Vagina (tissue), 2 donors: ENCODE data around the gene MEG3. TPM values are rescaled to one million over a fixed set of nuclear protein-coding genes. Genes with fewer than 3 reads are reported as not detected.

Experiments
- DNase-seq, 2 donors: peaks; one replicate each; pipeline ENCODE4 v3.0.0-alpha.2; 2017; ENCODE audit errors: extremely low spot score in 2 of 2
- H3K27ac ChIP-seq: fragments of 200-600 bp; sonication (generic); one replicate; pipeline ENCODE4 v1.5.1; 2019
- H3K27me3 ChIP-seq: fragments of 200-600 bp; sonication (generic); one replicate; pipeline ENCODE4 v1.5.1; 2019
- H3K36me3 ChIP-seq, 2 donors: fragments of 200-600 bp; sonication (generic); one replicate each; pipeline ENCODE4 v1.5.1; 2017 to 2019
- H3K4me1 ChIP-seq: fragments of 200-600 bp; sonication (generic); one replicate; pipeline ENCODE4 v1.5.1; 2019
- H3K4me3 ChIP-seq, 2 donors: fragments of 200-600 bp; sonication (generic); 1 replicate in 1 of 2; 2 replicates in 1 of 2; pipeline ENCODE4 v1.5.1; 2016 to 2019
- H3K9me3 ChIP-seq: fragments of 200-600 bp; sonication (generic); one replicate; pipeline ENCODE4 v1.5.1; 2019
- CTCF ChIP-seq, 3 experiments: fragments of 450-650 bp in 2 of 3; fragments of 200-600 bp in 1 of 3; sonication (generic) in 1 of 3; IDR thresholded peaks; one replicate each; pipeline ENCODE4 v1.5.1; 2017 to 2019; ENCODE audit warnings: antibody characterized with exemption in 3 of 3, mild to moderate bottlenecking in 2 of 3, moderate library complexity in 2 of 3
- POLR2A ChIP-seq, 2 donors: fragments of 450-650 bp; IDR thresholded peaks; one replicate each; pipeline ENCODE4 v1.6.1; 2017; ENCODE audit warnings: antibody characterized with exemption in 2 of 2, mild to moderate bottlenecking in 2 of 2, moderate library complexity in 2 of 2
- POLR2AphosphoS5 ChIP-seq, 2 donors: sonication (generic); formaldehyde crosslinking; IDR thresholded peaks; one replicate each; pipeline ENCODE4 v1.9.0; 2017; ENCODE audit warnings: antibody characterized with exemption in 2 of 2, mild to moderate bottlenecking in 2 of 2, low read depth in 1 of 2; ENCODE audit not compliant: insufficient read depth in 1 of 2
- intact Hi-C: fragments of 100-400 bp; cut with DNase I; formaldehyde crosslinking; loops from one replicate; pipeline ENCODE4 v1.15.1; 2023
- total RNA-seq: library from RNA; depleted of rRNA; stranded (reverse); fragments of >200 nt; gene quantifications from one replicate; pipeline ENCODE4 v1.2.3, GENCODE V29; 2016

Gene MEG3
- total RNA-seq, 1 donor from 2014 or later, result 126 TPM

- intact Hi-C loops, result no loop called here
- TF ChIP-seq CTCF (IDR thresholded peaks at IDR 0.05) (no peak), POLR2AphosphoS5 (IDR thresholded peaks at IDR 0.05; ENCODE audit: insufficient read depth in 1 of 2, low read depth in 1 of 2) (no peak), POLR2A (IDR thresholded peaks at IDR 0.05) (no peak)
- H3K9me3 ChIP-seq, result no peaks in the 10 kb centered on the region
- H3K27me3 ChIP-seq, result no peaks in the 10 kb centered on the region
- no peak for DNase-seq
- H3K36me3 ChIP-seq, result no peaks in the 10 kb centered on the region
- no peak overlapping the region for H3K4me3 ChIP-seq
- H3K4me1 ChIP-seq, result peaks cover 26% of the 10 kb centered on the region
- peak overlapping the region; percentile 48 for H3K27ac ChIP-seq
Observed at GRCh38 chr14:100898465-100898864, 72.5 kb downstream of the MEG3 start.

- peak in 1 of 2 donors; percentile 84 for DNase-seq
- Histone ChIP-seq H3K4me1 (peaks cover 26% of the 10 kb centered on the region), H3K4me3 (no peak overlapping the region), H3K27ac (peak overlapping the region; percentile 48), H3K27me3 (no peaks in the 10 kb centered on the region), H3K9me3 (no peaks in the 10 kb centered on the region), H3K36me3 (no peaks in the 10 kb centered on the region)
- intact Hi-C loops, result no loop called here
- no peak for TF ChIP-seq CTCF (IDR thresholded peaks at IDR 0.05)
- TF ChIP-seq POLR2A (IDR thresholded peaks at IDR 0.05), result no peak
- no peak for TF ChIP-seq POLR2AphosphoS5 (IDR thresholded peaks at IDR 0.05; ENCODE audit: insufficient read depth in 1 of 2, low read depth in 1 of 2)
Observed at GRCh38 chr14:100898935-100899883, 73.3 kb downstream of the MEG3 start.

DNA sequence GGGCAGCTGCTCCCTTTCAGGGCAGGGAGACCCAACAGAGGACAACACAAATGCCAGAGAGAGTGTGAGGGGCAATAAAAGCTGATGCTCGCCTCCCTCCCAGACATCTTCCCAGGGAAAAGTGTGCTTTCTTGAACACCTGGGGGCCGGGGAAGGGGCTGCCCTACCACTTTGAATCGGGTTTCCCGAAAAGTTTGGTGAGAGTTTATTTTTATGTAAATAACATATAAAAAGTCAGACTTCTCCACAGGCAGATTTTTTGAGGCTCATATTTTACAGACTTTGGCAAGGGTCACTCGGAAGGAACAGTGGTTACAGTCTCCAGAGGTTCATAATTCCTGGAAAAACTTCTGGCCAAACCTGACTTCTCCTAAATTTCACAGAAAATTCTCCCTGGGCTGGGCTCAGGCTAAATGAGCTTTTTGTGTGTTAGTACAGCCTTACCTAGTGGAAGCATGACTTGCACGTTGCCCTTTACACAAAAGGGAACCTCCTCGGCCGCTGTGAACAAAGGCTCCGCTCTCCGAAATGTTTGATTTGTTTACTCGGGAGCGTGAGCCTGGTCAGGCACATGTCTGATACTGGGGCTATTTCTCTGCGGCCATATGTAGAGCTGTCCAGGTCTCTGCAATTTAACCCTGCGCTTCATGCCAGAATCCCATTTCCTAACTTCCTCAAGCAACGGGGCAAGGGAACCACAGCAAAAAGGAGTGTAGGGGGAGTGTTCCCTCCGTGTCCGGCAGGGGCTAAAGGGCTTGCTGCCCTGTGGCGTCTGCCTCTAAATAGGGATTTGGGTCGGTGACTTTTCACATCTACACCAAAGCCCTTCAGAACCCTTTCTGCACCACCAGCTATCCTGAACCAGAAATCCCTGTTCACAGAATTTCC, 74.2 kb downstream of the MEG3 start:
- Histone ChIP-seq H3K27me3 (no peaks in the 10 kb centered on the region), H3K4me3 (no peak overlapping the region), H3K36me3 (no peaks in the 10 kb centered on the region), H3K9me3 (no peaks in the 10 kb centered on the region), H3K27ac (peak overlapping the region; percentile 48), H3K4me1 (peaks cover 26% of the 10 kb centered on the region)
- peak; percentile 85 to 91 for DNase-seq
- intact Hi-C loops, result no loop called here
- TF ChIP-seq CTCF (IDR thresholded peaks at IDR 0.05), result no peak
- no peak for TF ChIP-seq POLR2A (IDR thresholded peaks at IDR 0.05)
- no peak for TF ChIP-seq POLR2AphosphoS5 (IDR thresholded peaks at IDR 0.05; ENCODE audit: insufficient read depth in 1 of 2, low read depth in 1 of 2)

GRCh38 chr14:100900837-100901390, 75.0 kb downstream of the MEG3 start:
- DNase-seq, result no peak
- TF ChIP-seq POLR2AphosphoS5 (IDR thresholded peaks at IDR 0.05; ENCODE audit: insufficient read depth in 1 of 2, low read depth in 1 of 2), result no peak
- intact Hi-C loops, result no loop called here
- H3K9me3 ChIP-seq, result no peaks in the 10 kb centered on the region
- no peaks in the 10 kb centered on the region for H3K27me3 ChIP-seq
- no peak overlapping the region for H3K27ac ChIP-seq
- H3K36me3 ChIP-seq, result no peaks in the 10 kb centered on the region
- peaks cover 26% of the 10 kb centered on the region for H3K4me1 ChIP-seq
- no peak overlapping the region for H3K4me3 ChIP-seq
